Calu3 (cell line): ENCODE results near the gene NEO1. TPM values are rescaled to one million over a fixed set of nuclear protein-coding genes. Genes with fewer than 3 reads are reported as not detected.

Experiments used
- BruUV-seq: library from RNA; stranded (reverse); fragments of 400-500 nt; replicated peaks from 2 replicates; lab custom pipeline; 2021; lab: Mats Ljungman, UMichigan
- CTCF ChIA-PET: fragments of 300-600 bp; sonication (Branson Sonifier 250); formaldehyde crosslinking; loops from one replicate; lab custom pipeline; 2022; ENCODE audit warnings: antibody characterized with exemption; lab: Charles Lee
- DNase-seq: peaks from one replicate; pipeline ENCODE4 v3.0.0; 2022
- H3K27ac Mint-ChIP-seq: one replicate; pipeline ENCODE4 v1.8.0; 2022; ENCODE audit warnings: mixed read lengths; ENCODE audit not compliant: unreplicated experiment
- H3K27me3 Mint-ChIP-seq: one replicate; pipeline ENCODE4 v1.8.0; 2022; ENCODE audit warnings: mixed read lengths; ENCODE audit not compliant: unreplicated experiment
- H3K36me3 Mint-ChIP-seq: one replicate; pipeline ENCODE4 v1.8.0; 2022; ENCODE audit warnings: mild to moderate bottlenecking, moderate library complexity, mixed read lengths; ENCODE audit not compliant: insufficient read depth, unreplicated experiment
- H3K4me1 Mint-ChIP-seq: one replicate; pipeline ENCODE4 v1.8.0; 2022; ENCODE audit warnings: mild to moderate bottlenecking, low read depth, mixed read lengths; ENCODE audit not compliant: unreplicated experiment
- H3K4me3 Mint-ChIP-seq: one replicate; pipeline ENCODE4 v1.8.0; 2022; ENCODE audit warnings: mild to moderate bottlenecking, low read depth, moderate library complexity, mixed read lengths; ENCODE audit not compliant: unreplicated experiment
- H3K9me3 Mint-ChIP-seq: one replicate; pipeline ENCODE4 v1.8.0; 2022; ENCODE audit warnings: low read depth, mixed read lengths; ENCODE audit not compliant: unreplicated experiment
- intact Hi-C: fragments of 100-400 bp; cut with micrococcal nuclease; formaldehyde crosslinking; loops from one replicate; pipeline ENCODE4 v1.10.0; 2022; ENCODE audit not compliant: unreplicated experiment
- total RNA-seq: library from RNA; stranded (reverse); gene quantifications from 2 replicates; pipeline ENCODE4 v1.2.3, GENCODE V29; 2022
- TF ChIP-seq, protein P1 (sequence below): fragments of 200-600 bp; IDR thresholded peaks from one replicate; pipeline ENCODE4 v1.8.0; 2022; ENCODE audit warnings: antibody characterized with exemption; ENCODE audit not compliant: unreplicated experiment

NEO1 gene
- total RNA-seq, 1 experiment from 2014 or later, result 20.4 TPM

DNA sequence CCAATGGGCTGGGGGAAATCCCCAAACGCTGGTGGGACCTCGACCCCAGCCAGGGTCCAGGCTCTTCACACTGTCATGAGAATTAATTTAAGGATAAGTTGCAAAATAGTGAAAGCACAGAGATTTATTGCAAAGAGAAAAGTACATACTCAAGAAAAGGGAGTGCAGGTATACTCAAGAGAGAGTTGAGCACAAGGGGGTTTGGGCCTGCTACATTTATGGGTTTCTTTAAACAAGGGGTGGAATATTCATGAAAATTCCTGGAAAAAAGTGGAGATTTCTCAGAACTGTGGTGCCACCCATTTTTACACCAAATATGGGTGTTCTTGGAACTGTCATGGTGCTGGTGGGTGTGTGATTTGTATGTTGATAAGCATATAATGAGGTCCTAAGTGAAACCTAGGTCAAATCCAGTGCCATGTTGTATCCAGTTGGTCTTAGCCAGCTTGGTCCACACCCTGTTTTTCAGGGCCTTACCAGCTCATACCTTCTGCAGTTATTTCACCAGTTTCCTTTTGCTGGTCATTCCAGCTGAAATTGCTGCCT is 32.6 kb upstream of the NEO1 start:
- BruUV-seq, result no TSS peak
- intact Hi-C loops, result no loop called here
- CTCF ChIA-PET, result interaction anchor here (0.6 to 1.1 kb wide), 2 partner anchors 12 to 291 kb away, joined by 3 to 5 read pairs; no protein-coding TSS in a partner anchor
- H3K27ac Mint-ChIP-seq, result no peak overlapping the region
- no peak for DNase-seq
- peaks cover 63% of the 10 kb centered on the region for H3K27me3 Mint-ChIP-seq
- no peaks in the 10 kb centered on the region for H3K36me3 Mint-ChIP-seq
- TF ChIP-seq, protein P1, sequence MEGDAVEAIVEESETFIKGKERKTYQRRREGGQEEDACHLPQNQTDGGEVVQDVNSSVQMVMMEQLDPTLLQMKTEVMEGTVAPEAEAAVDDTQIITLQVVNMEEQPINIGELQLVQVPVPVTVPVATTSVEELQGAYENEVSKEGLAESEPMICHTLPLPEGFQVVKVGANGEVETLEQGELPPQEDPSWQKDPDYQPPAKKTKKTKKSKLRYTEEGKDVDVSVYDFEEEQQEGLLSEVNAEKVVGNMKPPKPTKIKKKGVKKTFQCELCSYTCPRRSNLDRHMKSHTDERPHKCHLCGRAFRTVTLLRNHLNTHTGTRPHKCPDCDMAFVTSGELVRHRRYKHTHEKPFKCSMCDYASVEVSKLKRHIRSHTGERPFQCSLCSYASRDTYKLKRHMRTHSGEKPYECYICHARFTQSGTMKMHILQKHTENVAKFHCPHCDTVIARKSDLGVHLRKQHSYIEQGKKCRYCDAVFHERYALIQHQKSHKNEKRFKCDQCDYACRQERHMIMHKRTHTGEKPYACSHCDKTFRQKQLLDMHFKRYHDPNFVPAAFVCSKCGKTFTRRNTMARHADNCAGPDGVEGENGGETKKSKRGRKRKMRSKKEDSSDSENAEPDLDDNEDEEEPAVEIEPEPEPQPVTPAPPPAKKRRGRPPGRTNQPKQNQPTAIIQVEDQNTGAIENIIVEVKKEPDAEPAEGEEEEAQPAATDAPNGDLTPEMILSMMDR, result no peak
- no peaks in the 10 kb centered on the region for H3K9me3 Mint-ChIP-seq
- no peaks in the 10 kb centered on the region for H3K4me1 Mint-ChIP-seq
- no peak overlapping the region for H3K4me3 Mint-ChIP-seq

DNA sequence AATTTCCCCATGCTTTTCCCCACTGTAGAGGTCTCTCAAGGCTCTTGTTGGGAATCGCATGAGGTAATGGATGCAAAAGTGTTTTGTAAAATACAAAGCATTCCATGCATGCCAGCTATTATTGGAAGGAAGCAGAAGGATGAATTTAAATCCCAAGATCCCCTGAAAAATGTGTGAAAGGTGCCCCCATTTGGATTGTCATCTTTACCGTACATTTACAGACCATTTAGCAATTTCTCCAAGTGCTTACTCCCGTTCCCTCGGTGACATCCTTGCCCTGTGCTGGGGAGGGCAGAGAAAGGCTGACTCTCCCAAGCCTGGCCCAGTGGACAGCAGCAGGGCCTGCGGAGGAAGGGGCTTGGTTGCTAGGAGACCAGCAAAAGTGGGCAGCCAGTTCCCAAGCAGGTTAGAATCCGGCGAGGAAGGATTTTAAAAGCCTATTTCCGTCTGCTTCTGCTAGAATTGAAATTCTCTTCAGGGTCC is 31.1 kb upstream of the NEO1 start:
- Mint-ChIP-seq H3K27ac (no peak overlapping the region), H3K9me3 (no peaks in the 10 kb centered on the region), H3K4me1 (no peaks in the 10 kb centered on the region), H3K27me3 (peaks cover 63% of the 10 kb centered on the region), H3K4me3 (no peak overlapping the region), H3K36me3 (no peaks in the 10 kb centered on the region)
- TF ChIP-seq, protein P1, result no peak
- no peak for DNase-seq
- intact Hi-C loops, result no loop called here
- CTCF ChIA-PET, result no interaction called here
- no TSS peak for BruUV-seq

DNA sequence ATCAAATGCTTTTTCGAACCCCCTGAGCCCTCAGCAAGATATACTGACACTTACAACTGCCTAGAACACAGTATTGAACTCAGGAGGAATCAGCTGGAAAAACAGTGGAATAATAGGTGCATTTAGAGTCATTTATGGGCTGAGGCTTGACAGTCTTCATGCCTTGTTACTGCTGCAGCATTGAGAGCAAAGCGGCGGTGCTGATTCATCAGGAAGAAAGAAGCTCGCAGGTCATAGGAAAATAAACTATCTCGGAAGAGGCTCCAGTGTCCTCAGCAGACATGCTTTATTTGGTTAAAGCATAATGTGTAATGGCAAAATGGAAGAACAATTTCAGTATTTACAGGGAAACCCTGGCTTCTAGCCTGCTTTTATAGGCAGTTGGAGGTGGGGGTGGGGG is 30.1 kb upstream of the NEO1 start:
- CTCF ChIA-PET, result interaction anchor here (0.7 kb wide), 2 partner anchors 13 to 47 kb away, joined by 4 to 5 read pairs; no protein-coding TSS in a partner anchor
- H3K4me3 Mint-ChIP-seq, result no peak overlapping the region
- H3K36me3 Mint-ChIP-seq, result no peaks in the 10 kb centered on the region
- no peak overlapping the region for H3K27ac Mint-ChIP-seq
- peaks cover 73% of the 10 kb centered on the region for H3K27me3 Mint-ChIP-seq
- no peaks in the 10 kb centered on the region for H3K4me1 Mint-ChIP-seq
- no peaks in the 10 kb centered on the region for H3K9me3 Mint-ChIP-seq
- DNase-seq, result no peak
- intact Hi-C loops, result no loop called here
- TF ChIP-seq, protein P1, result no peak
- BruUV-seq, result no TSS peak

DNA sequence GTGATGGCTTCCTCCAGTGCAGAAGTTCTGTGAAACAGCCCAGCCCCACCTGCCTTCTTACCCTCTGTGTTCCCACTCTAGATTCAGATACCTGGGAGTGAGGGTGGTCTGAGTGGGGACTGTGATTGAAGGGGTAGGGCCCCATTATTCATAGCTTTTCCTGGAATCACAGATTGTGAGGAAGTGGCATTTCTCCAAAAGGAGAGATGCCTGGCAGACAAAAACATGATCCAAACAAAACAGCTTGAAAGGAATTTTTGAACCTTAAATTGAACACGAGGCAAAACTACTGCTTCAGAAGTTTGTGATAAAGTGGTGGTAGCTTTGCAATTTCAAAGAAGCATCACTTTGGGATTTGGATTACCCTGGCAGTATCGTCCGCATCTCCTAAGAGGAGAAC is 29.2 kb upstream of the NEO1 start:
- Mint-ChIP-seq H3K4me3 (no peak overlapping the region), H3K4me1 (no peaks in the 10 kb centered on the region), H3K9me3 (no peaks in the 10 kb centered on the region), H3K36me3 (no peaks in the 10 kb centered on the region), H3K27me3 (peaks cover 80% of the 10 kb centered on the region), H3K27ac (no peak overlapping the region)
- CTCF ChIA-PET, result no interaction called here
- intact Hi-C loops, result no loop called here
- TF ChIP-seq, protein P1, result no peak
- no TSS peak for BruUV-seq
- no peak for DNase-seq
